D721Med (cell line): Measurements from ENCODE around the gene OLA1.

Experiments
- DNase-seq: peaks from one replicate; pipeline ENCODE4 v3.0.0; 2011; ENCODE audit warnings: low spot score; ENCODE audit not compliant: insufficient read length
- FAIRE-seq: peaks from 2 replicates; lab custom pipeline; 2011; peaks lifted over from hg19 to GRCh38; lab: Jason Lieb, UNC
- CTCF ChIP-seq: IDR thresholded peaks from 2 replicates; pipeline ENCODE4 v1.5.1; 2012; ENCODE audit warnings: mild to moderate bottlenecking, control low read depth; ENCODE audit not compliant: insufficient read depth; ENCODE audit errors: missing control alignments

Gene OLA1

GRCh38 chr2:174181368-174181767, 67.0 kb downstream of the OLA1 start:
- no peak for FAIRE-seq

GRCh38 chr2:174180726-174181236, 67.6 kb downstream of the OLA1 start:
- no peak for TF ChIP-seq CTCF
- DNase-seq (no peak), FAIRE-seq (no peak)

More at GRCh38 chr2:174181368-174181767, 67.0 kb downstream of the OLA1 start:
- no peak for DNase-seq
- no peak for TF ChIP-seq CTCF

DNA sequence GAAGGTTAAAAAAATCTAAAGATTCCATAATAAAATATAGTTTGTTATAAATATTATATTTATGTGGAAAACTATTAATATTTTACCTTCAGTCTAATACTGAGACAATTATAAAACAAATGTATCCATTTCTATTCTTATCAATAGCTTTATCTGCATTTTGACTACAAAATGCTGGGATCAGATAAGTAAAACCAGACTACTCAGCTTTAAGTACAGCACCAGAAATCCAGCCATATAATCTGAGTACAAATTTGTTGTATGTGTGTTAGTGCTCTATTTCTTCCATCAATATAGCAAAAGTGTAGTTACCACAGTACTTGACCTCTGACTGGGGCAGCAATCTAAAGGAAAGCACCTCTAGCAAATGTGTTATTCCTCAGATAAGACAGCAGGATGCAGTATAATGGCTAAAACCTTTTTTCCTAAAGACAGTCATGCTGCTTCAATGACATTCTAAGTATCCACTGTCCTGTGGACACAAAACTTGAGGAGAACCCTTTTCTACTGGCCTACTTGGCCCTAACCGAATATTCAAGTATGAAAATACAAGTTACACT, 68.1 kb downstream of the OLA1 start:
- DNase-seq (no peak), FAIRE-seq (no peak)
- peak; percentile 9 for TF ChIP-seq CTCF

DNA sequence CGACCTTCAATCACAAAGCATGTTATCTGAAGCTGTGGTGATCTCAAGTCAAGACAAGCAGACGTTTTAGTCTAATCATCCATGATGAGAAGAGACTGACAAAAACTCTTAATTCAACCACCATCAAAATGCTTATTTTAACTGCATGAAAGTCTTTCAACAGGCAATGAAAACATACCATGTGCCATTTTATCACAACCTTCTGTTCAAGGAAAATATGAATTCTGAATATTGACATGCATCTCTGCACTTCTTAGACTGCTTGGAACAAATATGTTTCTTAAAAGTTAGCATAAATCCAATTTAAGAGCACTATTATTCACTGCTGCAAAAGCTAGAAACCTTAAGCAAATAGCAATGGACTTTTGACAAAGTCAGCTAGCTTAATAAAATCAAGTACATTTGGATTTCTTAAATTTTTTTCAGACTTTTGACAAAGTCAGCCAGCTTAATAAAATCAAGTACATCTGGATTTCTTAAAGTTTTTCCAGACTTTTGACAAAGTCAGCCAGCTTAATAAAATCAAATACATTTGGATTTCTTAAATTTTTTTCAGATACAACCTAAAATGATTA, 70.9 kb downstream of the OLA1 start:
- DNase-seq: no peak
- peak; percentile 6 for FAIRE-seq
- TF ChIP-seq CTCF: no peak

- DNase-seq (no peak), FAIRE-seq (no peak)
- TF ChIP-seq CTCF: no peak
These were observed 71.4 kb downstream of the OLA1 start for GRCh38 chr2:174176898-174177297.

- FAIRE-seq (no peak), DNase-seq (no peak)
- TF ChIP-seq CTCF: no peak
These were observed 73.6 kb downstream of the OLA1 start for GRCh38 chr2:174174741-174175140.

- no peak for TF ChIP-seq CTCF
- DNase-seq (no peak), FAIRE-seq (no peak)
These were observed 75.5 kb downstream of the OLA1 start for GRCh38 chr2:174172802-174173355.
